GM23338 (cell line): ENCODE measurements around the gene MTOR. TPM values are rescaled to one million over a fixed set of nuclear protein-coding genes. Genes with fewer than 3 reads are reported as not detected.

ENCODE experiments used
- ATAC-seq: fragments of 200-7000 bp; cut with Tn5 transposase; 3 replicates; pipeline ENCODE4 v1.9.1; 2020
- DNase-seq: peaks from one replicate; pipeline ENCODE4 v3.0.0-alpha.2; 2015; ENCODE audit warnings: low spot score
- H2AFZ ChIP-seq: fragments of 200-600 bp; sonication (generic); 2 replicates; pipeline ENCODE4 v1.8.0; 2016; ENCODE audit warnings: antibody characterized with exemption, mild to moderate bottlenecking, moderate library complexity
- H3F3A ChIP-seq: fragments of 200-600 bp; sonication (generic); replicated peaks from 2 replicates; pipeline ENCODE4 v1.8.0; 2017; ENCODE audit warnings: antibody characterized with exemption, mixed run types, low read depth
- H3K27ac ChIP-seq: fragments of 200-600 bp; sonication (generic); 2 replicates; pipeline ENCODE4 v1.6.1; 2016; ENCODE audit warnings: low read depth
- H3K27me3 ChIP-seq: fragments of 200-600 bp; sonication (generic); 2 replicates; pipeline ENCODE4 v1.8.0; 2016; ENCODE audit warnings: mild to moderate bottlenecking, mixed run types, moderate library complexity; ENCODE audit not compliant: insufficient read depth
- H3K36me3 ChIP-seq: fragments of 200-600 bp; sonication (generic); 2 replicates; pipeline ENCODE4 v1.8.0; 2016; ENCODE audit warnings: mild to moderate bottlenecking; ENCODE audit not compliant: insufficient read depth
- H3K4me1 ChIP-seq: fragments of 200-600 bp; sonication (generic); 2 replicates; pipeline ENCODE4 v1.8.0; 2016; ENCODE audit warnings: mild to moderate bottlenecking, moderate library complexity; ENCODE audit not compliant: insufficient read depth
- H3K4me2 ChIP-seq: fragments of 200-600 bp; sonication (generic); 2 replicates; pipeline ENCODE4 v1.7.1; 2017; ENCODE audit warnings: mixed run types
- H3K4me3 ChIP-seq: fragments of 200-600 bp; sonication (generic); 2 replicates; pipeline ENCODE4 v1.6.1; 2016; ENCODE audit warnings: mixed run types
- H3K79me2 ChIP-seq: fragments of 200-600 bp; sonication (generic); replicated peaks from 2 replicates; pipeline ENCODE4 v1.8.0; 2017; ENCODE audit warnings: mild to moderate bottlenecking; ENCODE audit not compliant: insufficient read depth
- H3K9me2 ChIP-seq: fragments of 200-600 bp; sonication (generic); 2 replicates; pipeline ENCODE4 v1.8.0; 2017; ENCODE audit not compliant: insufficient read depth
- H4K20me1 ChIP-seq: fragments of 200-600 bp; sonication (generic); replicated peaks from 2 replicates; pipeline ENCODE4 v1.8.0; 2017; ENCODE audit warnings: mild to moderate bottlenecking; ENCODE audit not compliant: insufficient read depth
- H3K27ac Mint-ChIP-seq: 2 replicates; pipeline ENCODE4 v1.8.0; 2020; ENCODE audit warnings: inconsistent platforms, mild to moderate bottlenecking, moderate library complexity, mixed read lengths
- H3K27me3 Mint-ChIP-seq: 3 replicates; pipeline ENCODE4 v1.8.0; 2022; ENCODE audit warnings: low read depth, mild to moderate bottlenecking, moderate library complexity, mixed read lengths, inconsistent platforms; ENCODE audit not compliant: insufficient read depth, poor library complexity
- H3K36me3 Mint-ChIP-seq: 3 replicates; pipeline ENCODE4 v1.8.0; 2021; ENCODE audit warnings: low read depth, mild to moderate bottlenecking, inconsistent platforms, moderate library complexity, mixed read lengths
- H3K4me1 Mint-ChIP-seq: 3 replicates; pipeline ENCODE4 v1.8.0; 2020; ENCODE audit warnings: mild to moderate bottlenecking, inconsistent platforms, mixed read lengths
- H3K4me3 Mint-ChIP-seq: 3 replicates; pipeline ENCODE4 v1.8.0; 2021; ENCODE audit warnings: moderate library complexity, mild to moderate bottlenecking, inconsistent platforms, mixed read lengths
- H3K9me3 Mint-ChIP-seq: 3 replicates; pipeline ENCODE4 v1.8.0; 2020; ENCODE audit warnings: moderate library complexity, mild to moderate bottlenecking, inconsistent platforms, mixed read lengths
- NANOG ChIP-seq: IDR thresholded peaks from 2 replicates; pipeline ENCODE4 v1.6.1; 2016; ENCODE audit warnings: antibody characterized with exemption, borderline replicate concordance
- POLR2AphosphoS5 ChIP-seq: IDR thresholded peaks from 2 replicates; pipeline ENCODE4 v1.6.1; 2016; ENCODE audit warnings: antibody characterized with exemption, low read depth
- polyA plus RNA-seq: library from polyadenylated mRNA; unstranded; fragments of >200 nt; fragmentation: Nextera tagmentation; extraction: Ambion mirVana; gene quantifications from 2 replicates; pipeline ENCODE4 v1.2.1, GENCODE V29; 2016
- total RNA-seq: library from RNA; depleted of rRNA; stranded (reverse); fragments of >200 nt; shearing (Covaris generic); gene quantifications from 2 replicates; pipeline ENCODE4 v1.2.3, GENCODE V29; 2014
- TF ChIP-seq, protein P1 (sequence below): IDR thresholded peaks from one replicate; pipeline ENCODE4 v1.6.1; 2018; ENCODE audit warnings: antibody characterized with exemption; ENCODE audit not compliant: unreplicated experiment
- TF ChIP-seq, protein P2 (sequence below): fragments of 250-450 bp; sonication (Bioruptor Pico); IDR thresholded peaks from 2 replicates; pipeline ENCODE4 v1.5.0; 2020; ENCODE audit warnings: mild to moderate bottlenecking, moderate library complexity

The MTOR gene
- total and polyA plus RNA-seq, 2 experiments from 2014 or later, result 22.8 to 98.0 TPM

DNA sequence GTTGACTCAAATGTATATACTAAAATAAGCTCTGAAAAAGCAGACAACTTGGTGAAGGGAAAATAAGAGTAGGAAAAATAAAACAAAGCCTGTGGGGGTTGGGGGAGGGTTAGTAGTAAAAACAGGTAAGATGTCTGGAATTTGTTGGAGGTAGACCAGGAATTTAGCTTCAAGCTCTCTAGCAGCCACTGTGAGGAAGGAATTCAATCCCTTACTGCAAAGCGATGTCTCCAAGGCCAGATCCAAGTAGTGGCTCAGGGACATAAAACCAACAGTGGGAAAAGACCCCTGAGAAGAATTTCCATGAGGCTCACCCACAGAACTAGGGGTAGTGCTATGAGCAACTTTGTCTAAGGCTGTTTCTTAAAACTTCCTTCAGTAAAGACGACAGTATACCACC lies 65.4 kb downstream of the MTOR start (continued):
- TF ChIP-seq, protein P1, sequence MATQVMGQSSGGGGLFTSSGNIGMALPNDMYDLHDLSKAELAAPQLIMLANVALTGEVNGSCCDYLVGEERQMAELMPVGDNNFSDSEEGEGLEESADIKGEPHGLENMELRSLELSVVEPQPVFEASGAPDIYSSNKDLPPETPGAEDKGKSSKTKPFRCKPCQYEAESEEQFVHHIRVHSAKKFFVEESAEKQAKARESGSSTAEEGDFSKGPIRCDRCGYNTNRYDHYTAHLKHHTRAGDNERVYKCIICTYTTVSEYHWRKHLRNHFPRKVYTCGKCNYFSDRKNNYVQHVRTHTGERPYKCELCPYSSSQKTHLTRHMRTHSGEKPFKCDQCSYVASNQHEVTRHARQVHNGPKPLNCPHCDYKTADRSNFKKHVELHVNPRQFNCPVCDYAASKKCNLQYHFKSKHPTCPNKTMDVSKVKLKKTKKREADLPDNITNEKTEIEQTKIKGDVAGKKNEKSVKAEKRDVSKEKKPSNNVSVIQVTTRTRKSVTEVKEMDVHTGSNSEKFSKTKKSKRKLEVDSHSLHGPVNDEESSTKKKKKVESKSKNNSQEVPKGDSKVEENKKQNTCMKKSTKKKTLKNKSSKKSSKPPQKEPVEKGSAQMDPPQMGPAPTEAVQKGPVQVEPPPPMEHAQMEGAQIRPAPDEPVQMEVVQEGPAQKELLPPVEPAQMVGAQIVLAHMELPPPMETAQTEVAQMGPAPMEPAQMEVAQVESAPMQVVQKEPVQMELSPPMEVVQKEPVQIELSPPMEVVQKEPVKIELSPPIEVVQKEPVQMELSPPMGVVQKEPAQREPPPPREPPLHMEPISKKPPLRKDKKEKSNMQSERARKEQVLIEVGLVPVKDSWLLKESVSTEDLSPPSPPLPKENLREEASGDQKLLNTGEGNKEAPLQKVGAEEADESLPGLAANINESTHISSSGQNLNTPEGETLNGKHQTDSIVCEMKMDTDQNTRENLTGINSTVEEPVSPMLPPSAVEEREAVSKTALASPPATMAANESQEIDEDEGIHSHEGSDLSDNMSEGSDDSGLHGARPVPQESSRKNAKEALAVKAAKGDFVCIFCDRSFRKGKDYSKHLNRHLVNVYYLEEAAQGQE, result no peak

DNA sequence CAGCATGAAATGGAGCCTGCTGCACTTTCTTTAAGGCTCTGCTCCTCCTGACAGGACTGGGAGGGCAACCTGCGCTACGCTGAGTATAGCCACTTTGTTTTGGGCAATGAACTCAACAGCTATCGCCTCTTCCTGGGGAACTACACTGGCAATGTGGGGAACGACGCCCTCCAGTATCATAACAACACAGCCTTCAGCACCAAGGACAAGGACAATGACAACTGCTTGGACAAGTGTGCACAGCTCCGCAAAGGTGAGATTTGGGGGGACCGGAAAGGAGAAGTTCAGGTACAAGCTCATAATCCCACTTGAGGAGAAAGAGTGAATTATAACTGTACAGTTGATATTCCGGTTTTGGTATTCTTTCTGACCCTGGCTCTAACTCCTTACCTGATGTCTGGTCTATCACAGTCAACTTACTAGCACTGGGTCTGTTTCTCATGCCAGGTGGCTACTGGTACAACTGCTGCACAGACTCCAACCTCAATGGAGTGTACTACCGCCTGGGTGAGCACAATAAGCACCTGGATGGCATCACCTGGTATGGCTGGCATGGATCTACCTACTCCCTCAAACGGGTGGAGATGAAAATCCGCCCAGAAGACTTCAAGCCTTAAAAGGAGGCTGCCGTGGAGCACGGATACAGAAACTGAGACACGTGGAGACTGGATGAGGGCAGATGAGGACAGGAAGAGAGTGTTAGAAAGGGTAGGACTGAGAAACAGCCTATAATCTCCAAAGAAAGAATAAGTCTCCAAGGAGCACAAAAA lies 67.8 kb downstream of the MTOR start:
- peaks cover 22% of the 10 kb centered on the region for H3K36me3 ChIP-seq
- peaks cover 7% of the 10 kb centered on the region; the same call in 1 of the 2 replicates for H4K20me1 ChIP-seq
- H3K79me2 ChIP-seq, result no peaks in the 10 kb centered on the region
- no peaks in the 10 kb centered on the region for H3F3A ChIP-seq
- H3K4me3 ChIP-seq, result no peak overlapping the region
- Mint-ChIP-seq H3K27me3 (peaks cover 3% of the 10 kb centered on the region), H3K4me1 (no peaks in the 10 kb centered on the region), H3K9me3 (no peaks in the 10 kb centered on the region), H3K27ac (no peak overlapping the region), H3K4me3 (no peak overlapping the region), H3K36me3 (peaks cover 64% of the 10 kb centered on the region)
- no peak overlapping the region for H2AFZ ChIP-seq
- DNase-seq (peak; percentile 14), ATAC-seq (no peak)
- no peaks in the 10 kb centered on the region for H3K27me3 ChIP-seq
- no peak for TF ChIP-seq POLR2AphosphoS5
- TF ChIP-seq, protein P1, result peak; percentile 68
- no peaks in the 10 kb centered on the region for H3K9me2 ChIP-seq
- H3K4me2 ChIP-seq, result no peak overlapping the region
- no peak overlapping the region for H3K27ac ChIP-seq
- no peaks in the 10 kb centered on the region for H3K4me1 ChIP-seq

DNA sequence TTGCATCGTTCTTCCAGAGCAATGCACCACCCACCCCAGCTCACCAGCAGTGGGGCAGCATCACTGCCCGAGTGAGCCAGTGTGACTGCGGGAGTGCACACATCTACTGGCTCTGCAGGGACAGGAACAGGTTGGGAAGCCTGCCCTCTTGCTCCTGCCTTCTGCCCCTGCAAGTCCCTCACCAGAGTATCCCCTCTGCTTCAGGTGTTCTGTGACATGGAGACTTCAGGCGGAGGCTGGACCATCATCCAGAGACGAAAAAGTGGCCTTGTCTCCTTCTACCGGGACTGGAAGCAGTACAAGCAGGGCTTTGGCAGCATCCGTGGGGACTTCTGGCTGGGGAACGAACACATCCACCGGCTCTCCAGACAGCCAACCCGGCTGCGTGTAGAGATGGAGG lies 69.0 kb downstream of the MTOR start:
- no peaks in the 10 kb centered on the region for H3F3A ChIP-seq
- H3K4me3 ChIP-seq, result no peak overlapping the region
- H3K27ac ChIP-seq, result no peak overlapping the region
- H3K79me2 ChIP-seq, result no peaks in the 10 kb centered on the region
- DNase-seq, result no peak
- H3K4me2 ChIP-seq, result no peak overlapping the region
- peaks cover 11% of the 10 kb centered on the region; the same call in 1 of the 2 replicates for H4K20me1 ChIP-seq
- no peak overlapping the region for H2AFZ ChIP-seq
- no peaks in the 10 kb centered on the region for H3K9me2 ChIP-seq
- H3K27me3 ChIP-seq, result no peaks in the 10 kb centered on the region
- H3K4me1 ChIP-seq, result no peaks in the 10 kb centered on the region
- H3K4me3 Mint-ChIP-seq, result no peak overlapping the region
- H3K4me1 Mint-ChIP-seq, result peaks cover 4% of the 10 kb centered on the region; the same call in 1 of the 3 replicates
- H3K27me3 Mint-ChIP-seq, result peaks cover 3% of the 10 kb centered on the region
- H3K36me3 Mint-ChIP-seq, result peaks cover 52% of the 10 kb centered on the region
- H3K36me3 ChIP-seq, result peaks cover 12% of the 10 kb centered on the region
- H3K27ac Mint-ChIP-seq, result no peak overlapping the region
- no peak for ATAC-seq
- H3K9me3 Mint-ChIP-seq, result no peaks in the 10 kb centered on the region
- no peak for TF ChIP-seq NANOG
- TF ChIP-seq, protein P2, sequence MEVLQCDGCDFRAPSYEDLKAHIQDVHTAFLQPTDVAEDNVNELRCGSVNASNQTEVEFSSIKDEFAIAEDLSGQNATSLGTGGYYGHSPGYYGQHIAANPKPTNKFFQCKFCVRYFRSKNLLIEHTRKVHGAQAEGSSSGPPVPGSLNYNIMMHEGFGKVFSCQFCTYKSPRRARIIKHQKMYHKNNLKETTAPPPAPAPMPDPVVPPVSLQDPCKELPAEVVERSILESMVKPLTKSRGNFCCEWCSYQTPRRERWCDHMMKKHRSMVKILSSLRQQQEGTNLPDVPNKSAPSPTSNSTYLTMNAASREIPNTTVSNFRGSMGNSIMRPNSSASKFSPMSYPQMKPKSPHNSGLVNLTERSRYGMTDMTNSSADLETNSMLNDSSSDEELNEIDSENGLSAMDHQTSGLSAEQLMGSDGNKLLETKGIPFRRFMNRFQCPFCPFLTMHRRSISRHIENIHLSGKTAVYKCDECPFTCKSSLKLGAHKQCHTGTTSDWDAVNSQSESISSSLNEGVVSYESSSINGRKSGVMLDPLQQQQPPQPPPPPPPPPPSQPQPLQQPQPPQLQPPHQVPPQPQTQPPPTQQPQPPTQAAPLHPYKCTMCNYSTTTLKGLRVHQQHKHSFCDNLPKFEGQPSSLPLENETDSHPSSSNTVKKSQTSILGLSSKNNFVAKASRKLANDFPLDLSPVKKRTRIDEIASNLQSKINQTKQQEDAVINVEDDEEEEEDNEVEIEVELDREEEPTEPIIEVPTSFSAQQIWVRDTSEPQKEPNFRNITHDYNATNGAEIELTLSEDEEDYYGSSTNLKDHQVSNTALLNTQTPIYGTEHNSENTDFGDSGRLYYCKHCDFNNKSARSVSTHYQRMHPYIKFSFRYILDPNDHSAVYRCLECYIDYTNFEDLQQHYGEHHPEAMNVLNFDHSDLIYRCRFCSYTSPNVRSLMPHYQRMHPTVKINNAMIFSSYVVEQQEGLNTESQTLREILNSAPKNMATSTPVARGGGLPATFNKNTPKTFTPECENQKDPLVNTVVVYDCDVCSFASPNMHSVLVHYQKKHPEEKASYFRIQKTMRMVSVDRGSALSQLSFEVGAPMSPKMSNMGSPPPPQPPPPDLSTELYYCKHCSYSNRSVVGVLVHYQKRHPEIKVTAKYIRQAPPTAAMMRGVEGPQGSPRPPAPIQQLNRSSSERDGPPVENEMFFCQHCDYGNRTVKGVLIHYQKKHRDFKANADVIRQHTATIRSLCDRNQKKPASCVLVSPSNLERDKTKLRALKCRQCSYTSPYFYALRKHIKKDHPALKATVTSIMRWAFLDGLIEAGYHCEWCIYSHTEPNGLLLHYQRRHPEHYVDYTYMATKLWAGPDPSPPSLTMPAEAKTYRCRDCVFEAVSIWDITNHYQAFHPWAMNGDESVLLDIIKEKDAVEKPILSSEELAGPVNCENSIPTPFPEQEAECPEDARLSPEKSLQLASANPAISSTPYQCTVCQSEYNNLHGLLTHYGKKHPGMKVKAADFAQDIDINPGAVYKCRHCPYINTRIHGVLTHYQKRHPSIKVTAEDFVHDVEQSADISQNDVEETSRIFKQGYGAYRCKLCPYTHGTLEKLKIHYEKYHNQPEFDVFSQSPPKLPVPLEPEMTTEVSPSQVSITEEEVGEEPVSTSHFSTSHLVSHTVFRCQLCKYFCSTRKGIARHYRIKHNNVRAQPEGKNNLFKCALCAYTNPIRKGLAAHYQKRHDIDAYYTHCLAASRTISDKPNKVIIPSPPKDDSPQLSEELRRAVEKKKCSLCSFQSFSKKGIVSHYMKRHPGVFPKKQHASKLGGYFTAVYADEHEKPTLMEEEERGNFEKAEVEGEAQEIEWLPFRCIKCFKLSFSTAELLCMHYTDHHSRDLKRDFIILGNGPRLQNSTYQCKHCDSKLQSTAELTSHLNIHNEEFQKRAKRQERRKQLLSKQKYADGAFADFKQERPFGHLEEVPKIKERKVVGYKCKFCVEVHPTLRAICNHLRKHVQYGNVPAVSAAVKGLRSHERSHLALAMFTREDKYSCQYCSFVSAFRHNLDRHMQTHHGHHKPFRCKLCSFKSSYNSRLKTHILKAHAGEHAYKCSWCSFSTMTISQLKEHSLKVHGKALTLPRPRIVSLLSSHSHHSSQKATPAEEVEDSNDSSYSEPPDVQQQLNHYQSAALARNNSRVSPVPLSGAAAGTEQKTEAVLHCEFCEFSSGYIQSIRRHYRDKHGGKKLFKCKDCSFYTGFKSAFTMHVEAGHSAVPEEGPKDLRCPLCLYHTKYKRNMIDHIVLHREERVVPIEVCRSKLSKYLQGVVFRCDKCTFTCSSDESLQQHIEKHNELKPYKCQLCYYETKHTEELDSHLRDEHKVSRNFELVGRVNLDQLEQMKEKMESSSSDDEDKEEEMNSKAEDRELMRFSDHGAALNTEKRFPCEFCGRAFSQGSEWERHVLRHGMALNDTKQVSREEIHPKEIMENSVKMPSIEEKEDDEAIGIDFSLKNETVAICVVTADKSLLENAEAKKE (CRISPR knock-in tag), result no peak
